NOMO-1 (cell line): ENCODE measurements around the gene FNDC11.

Experiments used
- DNase-seq, 2 experiments: peaks; one replicate each; lab custom pipeline; 2025; ENCODE audit not compliant: unreplicated experiment in 2 of 2; lab: John Stamatoyannopoulos, UW

The FNDC11 gene

DNA sequence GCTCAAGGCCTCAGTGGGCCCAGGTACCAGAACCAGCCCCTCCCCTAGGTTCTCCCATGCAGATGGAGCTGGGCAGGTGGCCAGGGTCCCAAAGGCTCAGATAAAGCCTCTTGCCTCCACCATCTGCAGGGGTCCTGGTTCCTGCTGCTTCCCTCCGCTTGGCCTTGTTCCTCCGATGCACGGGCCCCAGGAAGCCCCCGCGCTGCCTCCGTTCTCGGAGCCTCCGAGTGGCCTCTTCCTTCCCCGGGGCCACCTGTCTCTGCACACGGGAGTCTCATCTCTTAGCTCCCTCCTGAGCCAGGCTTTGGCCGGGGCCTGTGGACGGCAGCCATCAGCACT lies 14.9 kb upstream of the FNDC11 start:
- DNase-seq, result no peak

DNA sequence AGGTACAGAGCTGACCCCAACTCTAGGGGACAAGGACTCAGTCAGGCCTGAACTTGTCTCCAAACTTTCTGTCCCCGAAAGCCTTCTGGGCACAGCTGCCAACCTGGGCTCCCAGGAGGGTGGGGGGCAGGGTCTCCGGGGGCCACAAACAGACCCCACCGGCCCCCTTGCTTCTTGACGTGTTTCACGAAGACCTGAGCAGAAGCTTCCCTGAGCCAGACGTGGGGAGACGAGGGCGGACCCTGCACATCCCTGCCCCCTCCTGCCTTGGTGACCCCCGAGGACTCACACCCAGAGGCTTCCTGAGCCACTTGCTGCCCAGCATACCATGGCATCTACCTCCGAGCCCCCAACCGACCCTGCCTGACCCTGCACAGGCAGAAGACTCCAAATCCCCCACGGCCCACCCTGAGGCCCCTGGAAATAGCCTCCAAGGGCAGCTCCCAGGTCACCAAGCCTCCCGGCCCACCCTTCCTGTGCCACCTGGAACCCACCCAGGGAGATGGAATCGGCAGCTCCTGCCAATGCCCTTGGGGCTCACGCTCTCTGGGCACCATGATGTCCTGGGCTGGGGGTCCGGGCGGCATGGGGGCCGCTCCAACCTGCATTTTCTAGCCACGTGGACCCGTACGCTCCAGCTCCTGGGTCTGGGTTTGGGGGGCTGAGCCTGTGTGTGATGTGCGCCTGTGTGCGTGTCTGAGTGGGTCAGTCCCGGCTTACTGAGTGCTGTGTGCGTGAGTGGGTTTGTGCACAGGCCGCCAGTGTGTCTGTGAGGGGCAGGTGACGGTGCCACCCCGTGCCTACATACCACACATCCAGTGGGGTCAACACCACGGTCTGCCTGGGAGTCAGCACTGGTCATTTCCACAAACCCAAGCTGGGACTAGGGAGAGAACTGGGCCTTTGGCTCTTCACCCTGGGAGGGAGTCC lies 14.3 kb upstream of the FNDC11 start:
- no peak for DNase-seq

DNA sequence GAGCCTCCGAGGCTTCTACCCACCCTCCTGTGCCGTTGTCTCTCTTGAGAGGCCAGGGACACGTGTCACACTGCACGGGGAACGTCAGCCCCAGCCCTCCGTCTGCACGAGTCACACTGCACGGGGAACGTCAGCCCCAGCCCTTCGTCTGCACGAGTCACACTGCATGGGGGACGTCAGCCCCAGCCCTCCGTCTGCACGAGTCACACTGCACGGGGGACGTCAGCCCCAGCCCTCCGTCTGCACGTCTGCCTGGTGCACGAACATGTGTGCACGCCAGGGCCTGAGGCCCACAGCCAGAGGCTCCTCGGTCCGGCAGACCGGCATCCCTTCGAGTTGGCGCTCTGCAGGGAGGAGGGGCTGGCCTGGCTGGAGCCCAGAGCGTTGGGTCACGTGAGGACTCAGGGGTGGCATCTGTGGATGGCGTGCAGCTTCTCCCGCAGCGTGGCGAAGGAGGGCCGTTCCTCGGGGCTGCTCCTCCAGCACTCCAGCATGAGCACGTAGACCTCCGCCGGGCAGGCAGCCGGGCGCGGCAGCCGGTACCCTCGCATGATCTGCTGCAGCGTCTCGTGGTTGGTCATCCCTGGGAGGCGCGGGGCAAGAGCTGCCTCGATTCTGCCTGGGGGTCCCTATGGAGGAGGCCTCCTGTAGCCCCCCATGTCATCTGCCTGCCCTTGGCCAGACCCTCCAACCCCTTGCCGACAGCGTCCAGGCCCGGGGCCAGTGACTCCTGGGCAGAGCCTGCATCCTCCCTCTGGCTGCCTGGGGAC lies 13.4 kb upstream of the FNDC11 start:
- DNase-seq, result no peak

DNA sequence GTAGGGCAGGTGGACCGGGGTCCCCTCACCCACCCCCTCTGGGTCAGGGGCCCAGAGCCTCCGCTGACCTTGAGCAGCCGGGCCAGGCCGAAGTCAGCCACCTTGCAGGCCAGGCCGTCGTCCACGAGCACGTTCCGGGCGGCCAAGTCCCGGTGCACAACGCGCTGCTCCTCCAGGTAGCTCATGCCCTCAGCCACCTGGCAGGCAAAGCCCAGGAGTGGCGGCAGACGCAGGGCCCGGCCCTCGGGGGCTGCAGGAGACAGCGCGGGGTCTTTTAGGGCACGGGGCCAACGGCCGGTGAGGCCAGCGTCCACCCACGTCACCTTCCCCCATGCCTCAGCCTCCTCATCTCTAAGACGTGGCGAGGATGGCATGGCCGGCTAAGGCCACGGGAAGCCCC lies 12.6 kb upstream of the FNDC11 start:
- DNase-seq, result no peak

DNA sequence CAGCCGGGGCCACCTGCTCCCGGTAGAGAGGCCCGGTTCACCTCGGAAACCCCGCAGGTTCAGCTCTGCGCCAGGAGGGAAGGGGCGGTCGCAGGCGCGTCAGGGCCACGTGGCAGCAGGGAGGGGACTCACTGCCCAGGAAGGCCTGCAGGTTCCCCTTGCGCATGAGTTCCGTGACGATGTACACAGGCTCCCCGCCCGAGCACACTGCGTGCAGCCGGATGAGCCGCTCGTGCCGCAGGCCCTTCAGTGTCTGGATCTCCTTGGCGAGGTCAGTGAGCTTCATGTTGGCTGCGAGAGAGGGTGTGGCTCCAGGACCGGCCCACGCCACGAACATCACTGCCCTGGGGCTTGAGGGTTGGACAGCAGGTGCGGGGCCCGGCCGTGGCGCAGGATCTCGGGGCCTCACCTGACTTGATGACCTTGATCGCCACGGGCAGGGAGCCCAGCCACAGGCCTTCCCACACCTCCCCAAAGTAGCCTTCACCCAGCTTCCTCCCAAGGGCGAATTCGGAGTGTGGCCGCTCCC lies 11.9 kb upstream of the FNDC11 start:
- DNase-seq, result peak; percentile 58 to 60

DNA sequence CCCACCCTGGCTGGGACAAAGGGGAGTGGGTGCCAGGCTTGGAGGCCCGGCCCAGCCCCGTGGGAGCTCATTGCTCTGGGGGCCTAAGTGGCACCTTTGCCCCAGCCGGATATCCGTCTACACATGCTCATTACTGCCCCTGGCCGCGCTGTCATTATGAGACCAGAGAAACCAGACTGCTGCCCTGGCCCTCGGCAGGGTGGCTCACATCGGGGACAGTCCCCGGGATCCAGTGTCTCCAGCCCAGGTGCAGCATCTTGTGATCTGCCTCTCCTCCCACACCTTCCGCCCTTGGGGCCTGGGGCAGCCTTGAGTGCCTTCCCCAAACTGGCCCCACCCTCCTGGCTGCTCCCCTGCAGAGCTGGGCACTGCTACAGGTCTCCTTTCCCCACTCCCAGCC lies 11.3 kb upstream of the FNDC11 start:
- DNase-seq, result no peak

DNA sequence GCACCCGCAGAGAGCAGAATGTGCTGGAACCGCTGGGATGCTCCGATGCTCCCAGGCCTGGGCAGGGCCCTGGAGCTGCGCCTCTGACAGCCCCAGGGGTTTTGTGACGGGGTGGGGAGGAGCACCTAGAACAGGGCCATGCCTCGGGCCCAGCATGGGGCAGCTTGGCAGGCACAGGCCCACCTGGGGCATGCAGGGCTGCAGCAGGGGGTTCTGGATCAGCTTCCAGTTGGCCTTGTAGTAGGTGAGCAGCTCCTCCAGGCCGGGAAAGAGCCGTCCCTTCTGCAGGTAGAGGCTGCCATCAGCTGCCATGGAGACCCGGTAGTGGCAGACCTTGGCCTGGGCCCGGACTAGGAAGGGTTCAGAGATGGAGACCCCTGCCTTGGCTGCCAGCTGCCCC lies 10.8 kb upstream of the FNDC11 start:
- no peak for DNase-seq

DNA sequence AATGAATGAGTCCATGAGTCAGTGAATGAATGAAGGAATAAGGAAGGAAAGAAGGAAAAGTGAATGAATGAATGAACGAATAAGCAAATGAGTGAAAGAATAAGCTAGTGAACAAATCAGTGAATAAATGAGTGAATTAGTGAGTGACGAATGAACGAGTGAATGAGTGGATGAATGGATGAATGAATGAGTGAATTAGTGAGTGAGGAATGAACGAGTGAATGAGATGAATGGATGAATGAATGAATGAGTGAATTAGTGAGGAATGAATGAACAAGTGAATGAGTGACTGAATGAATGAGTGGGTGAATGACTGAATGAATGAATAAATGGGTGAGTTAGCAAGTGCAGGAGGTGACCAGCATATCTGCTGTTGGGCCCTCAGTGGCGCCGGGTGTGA lies 10.2 kb upstream of the FNDC11 start:
- DNase-seq, result no peak

DNA sequence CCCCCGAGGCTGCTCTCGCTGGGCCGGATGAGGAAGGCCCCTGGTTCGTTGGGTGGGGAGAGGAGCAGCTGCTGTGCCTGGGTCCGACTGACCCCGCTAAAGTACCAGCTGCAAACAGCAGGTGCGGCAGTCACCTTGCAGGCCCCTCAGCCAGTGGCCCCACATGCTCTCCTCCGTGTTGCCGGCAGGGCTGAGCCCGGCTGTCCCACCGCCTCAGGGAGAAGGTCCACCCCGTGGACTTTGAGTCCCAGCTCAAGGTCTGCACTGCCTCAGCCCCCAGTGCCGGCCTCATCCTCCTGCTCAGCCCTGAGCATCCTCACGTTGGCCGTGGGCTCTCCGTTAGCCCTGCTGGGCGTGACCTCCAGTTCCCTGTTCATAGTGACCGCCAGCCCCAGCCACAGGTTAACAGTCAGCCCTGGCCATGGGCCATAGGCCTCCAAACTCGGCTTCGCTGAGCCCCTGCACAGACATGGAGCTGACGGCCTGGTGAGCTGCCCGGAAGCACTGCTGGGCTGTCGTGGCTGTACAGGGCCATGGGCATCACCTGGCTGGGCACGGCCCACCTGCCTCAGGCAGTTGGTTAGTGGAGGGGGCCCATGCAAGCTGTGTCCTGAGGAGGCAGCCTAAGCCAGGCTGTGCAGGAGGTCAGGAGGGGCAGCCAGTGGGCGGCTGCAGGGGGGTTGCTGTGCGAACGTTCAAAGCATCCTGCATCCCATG lies 9.6 kb upstream of the FNDC11 start:
- no peak for DNase-seq

DNA sequence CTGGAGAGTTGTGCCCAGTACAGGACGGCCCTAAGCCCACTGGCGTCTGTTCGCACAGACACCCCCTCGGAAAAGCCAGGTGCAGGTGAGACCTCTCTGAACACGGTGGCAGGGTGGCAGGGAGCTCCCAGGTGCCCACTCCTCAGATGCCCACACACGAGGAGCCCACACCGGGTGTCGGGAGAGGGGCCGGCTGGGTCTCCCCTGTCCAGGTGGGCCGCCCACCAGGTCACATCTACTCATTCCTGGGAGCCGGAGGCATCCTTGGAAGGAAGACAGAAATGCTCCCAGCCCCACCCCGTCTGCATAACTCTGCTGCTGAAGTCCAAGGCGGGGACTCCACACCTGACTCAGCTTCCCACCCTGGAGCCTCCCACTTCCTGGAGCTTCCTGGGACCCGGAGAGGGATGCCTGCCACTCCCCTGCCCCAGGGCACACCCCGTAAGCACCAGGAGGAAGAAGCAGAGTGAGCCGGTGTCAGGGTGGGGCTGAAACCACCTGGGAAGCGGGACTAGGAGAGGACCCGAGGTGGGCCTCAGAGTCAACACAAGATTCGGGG lies 8.9 kb upstream of the FNDC11 start:
- no peak for DNase-seq

DNA sequence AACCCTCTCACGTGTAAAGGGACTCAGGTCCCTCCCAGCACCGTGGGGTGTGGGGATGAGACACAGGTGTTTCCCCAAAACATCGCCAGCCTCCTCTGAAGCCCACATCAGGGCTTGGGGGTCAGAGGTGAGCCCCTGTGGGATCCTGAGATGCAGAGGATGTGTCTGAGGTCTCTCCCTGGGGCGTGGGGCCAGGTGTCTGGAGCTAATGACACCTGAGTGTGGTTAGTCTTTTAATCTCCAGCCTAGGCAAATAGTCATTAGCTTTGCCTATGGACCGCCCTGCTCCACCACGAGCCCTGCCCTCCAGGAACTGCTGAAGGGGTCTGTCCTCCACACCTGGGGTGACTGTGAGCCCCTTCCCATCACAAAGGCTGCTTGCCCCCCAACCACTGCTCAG lies 8.1 kb upstream of the FNDC11 start:
- no peak for DNase-seq

DNA sequence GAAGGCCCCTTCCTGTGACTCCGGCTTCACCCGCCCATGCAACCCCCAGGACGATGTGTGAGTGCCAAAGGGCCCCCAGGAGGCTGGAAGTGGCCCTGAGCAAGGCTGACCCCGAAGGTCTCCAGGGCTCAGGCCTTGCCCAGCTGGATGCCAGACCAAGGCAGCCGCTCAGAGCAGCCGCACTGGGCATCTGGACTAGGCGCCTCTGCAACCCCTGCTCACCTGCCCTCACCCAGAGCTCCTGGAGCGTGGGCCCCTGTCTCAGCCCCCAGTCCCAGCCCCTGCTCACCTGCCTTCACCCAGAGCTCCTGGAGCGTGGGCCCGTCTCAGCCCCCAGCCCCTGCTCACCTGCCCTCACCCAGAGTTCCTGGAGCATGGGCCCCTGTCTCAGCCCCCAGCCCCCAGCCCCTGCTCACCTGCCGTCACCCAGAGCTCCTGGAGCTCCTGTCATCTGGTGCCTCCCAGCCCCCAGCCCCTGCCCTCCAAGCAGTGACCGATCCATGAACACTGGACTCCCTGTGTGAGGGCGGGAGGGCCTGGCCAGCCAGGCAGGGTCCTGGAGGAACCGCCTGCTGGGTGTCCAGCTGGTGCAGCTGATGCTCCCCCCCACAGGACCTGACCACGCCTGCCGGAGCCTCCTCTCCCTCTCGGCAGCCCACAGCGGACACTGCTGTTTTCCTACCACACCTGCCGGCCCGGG lies 7.6 kb upstream of the FNDC11 start:
- DNase-seq, result no peak

DNA sequence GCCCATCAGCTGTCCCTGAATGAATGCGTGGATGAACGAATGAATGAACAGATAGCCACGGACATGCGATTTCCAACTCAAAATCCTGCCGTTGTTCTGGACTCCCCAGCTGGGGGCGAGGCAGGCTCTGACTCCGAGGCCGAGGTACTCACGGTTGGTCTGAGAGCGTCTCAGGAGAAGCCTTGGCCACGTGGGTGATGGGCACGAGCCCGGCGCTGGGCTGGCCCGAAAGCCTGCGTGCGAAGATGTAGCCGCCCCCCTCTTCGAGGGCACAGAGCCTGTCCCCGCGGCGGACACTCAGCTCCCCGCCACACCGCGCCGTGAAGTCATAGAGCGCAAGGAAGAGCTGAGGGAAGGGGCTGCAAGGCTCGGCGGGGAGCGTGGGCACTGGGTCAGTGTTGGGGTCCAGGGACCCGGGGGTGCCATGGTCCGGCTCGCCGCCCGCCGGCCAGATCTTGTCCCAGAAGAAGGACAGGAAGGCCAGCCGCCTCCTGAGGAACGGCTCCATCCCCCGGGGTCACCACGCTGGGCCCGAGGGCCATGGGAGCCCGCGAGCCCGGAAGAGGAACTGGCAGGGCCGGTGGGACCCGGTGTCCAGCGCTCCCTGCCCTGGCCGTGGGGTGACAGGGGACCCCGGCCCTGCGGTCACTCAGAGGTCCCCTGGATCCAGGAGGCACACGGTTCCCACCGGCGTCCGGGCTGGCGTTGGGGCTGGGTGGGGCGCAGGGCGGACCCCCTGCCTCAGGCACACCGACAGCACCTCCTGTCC lies 6.8 kb upstream of the FNDC11 start:
- no peak for DNase-seq

DNA sequence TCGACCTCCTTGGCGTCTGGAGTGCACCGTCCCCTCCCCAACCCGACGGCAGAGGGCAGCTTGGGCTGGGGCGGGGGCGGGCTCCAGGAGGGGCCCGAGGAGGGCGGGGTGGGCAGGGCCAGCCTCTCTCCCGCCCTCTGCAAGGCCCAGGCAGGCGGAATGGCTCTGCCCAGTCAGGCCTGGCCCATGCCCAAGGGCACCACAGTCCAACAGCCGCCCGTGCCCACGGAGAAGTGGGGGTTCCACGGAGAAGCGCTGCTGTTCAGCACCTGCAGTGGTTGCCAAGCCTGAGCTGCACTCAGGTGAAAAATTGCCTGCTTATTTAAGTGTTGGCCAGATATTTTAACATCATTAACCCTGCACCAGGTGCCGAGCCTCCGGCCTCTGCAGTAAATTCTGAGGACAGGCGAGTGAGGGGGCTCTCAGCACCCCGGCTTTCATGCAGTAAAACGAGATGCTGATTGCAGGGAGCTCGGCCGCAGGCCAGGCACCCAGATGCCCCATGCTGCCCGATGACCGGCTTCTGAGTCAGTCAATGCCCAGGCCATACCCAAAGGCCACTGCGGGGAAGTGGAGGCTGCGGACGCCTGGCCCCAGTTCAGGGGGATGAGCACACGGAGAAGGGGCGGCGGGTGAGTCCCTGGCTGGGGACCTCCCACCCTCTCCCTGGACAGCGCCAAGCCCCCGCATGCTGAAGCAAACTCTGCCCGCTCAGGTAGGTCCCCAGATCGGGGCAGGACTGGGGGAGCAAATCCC lies 6.1 kb upstream of the FNDC11 start, which contains the start of gene SRMS:
SRMS (minus strand) TSS at position 25 of the 756 bp plus-strand sequence. CDS start 286 bp downstream, outside the sequence.
- no peak for DNase-seq

DNA sequence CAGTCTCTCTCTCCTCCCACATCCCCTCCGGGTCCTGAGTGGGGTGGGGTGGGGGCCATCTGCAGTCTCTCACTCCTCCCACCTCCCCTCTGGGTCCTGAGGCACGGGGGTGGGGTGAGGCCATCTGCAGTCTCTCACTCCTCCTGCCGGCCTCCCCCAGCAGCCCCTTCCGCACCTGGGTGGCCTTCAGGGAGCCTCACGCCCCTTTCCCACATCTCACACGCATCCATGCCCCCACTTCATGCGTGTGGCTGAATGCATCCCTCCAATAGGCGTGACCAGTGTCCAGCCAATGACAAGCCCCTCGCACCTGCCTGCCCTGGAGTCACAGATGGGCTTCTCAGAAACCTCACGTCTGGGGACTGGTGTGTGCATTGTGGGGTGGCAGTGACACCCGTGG lies 5.4 kb upstream of the FNDC11 start:
- DNase-seq, result no peak

DNA sequence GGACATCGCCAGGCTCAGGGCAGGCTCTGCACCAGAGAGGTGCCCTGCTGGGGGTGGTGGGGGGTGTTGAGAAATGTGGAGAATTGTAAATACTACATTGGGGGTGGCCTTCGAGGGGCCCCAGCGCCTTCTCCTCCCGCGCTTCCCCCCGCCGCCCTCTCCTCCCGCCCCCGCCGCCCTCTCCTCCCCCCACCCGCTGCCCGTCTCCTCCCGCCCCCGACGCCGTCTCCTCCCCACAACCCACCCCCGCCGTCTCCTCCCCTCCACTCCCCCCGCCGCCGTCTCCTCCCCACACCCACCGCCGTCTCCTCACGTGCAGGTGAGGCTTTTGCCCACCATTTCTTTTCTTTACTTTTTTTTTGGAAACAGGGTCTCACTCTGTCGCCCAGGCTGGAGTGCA lies 4.9 kb upstream of the FNDC11 start:
- no peak for DNase-seq

DNA sequence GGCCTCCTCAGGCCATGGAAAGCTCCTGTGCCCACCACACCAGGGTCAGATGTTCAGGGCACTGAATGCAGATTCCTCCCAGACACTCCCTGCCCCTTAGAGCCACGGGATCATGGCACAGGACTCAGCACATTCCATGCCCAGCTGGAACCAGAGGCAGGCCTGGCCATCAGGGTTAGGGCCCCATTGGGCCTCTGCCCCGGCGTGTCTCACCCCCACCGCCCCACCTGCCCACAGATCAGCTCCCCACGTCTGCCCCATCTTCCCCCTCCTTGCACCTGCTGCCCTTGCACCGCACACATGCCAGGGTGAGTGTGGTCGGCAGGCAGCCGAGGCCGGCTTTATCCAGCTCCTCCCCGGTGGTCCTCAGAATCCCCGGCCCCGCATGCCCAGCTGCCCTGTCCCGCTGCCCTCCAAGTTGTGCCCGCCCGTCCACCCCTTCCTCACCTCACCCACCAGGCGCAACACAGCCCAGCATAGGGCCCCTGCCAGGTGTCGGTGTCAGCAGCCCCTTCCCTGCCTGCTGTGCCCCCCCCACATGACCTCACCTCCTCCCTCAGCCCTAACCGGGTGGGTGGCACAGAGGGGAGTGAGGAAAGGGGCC lies 4.2 kb upstream of the FNDC11 start:
- no peak for DNase-seq

DNA sequence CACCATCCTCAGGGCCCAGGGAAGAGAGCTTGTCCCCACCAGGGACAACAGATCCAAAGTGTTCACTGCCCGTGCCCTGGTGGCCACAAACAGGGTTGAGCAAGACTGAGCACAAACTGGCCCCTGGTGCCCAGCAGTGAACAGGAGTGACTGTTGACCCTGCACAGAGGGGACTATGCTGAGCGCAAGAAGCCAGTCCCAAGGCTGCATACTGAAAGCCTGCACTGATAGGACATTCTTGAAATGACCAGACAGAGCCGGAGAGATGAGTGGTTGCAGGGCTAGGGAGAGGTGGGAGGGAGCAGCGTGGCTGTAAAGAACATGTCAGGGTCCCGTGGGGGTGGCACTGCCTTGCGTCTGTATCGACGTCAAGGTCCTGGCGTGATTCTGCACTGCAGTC lies 2.9 kb upstream of the FNDC11 start:
- no peak for DNase-seq
